ENCODE data around the gene ADAD2. TPM values are rescaled to one million over a fixed set of nuclear protein-coding genes. Genes with fewer than 3 reads are reported as not detected.
"Not testable (repeated sequence)": the region's sequence is repeated elsewhere in the genome, so short reads cannot be mapped to it uniquely, and the experiment has no call there.

The ADAD2 gene
- total RNA-seq, 1 donor from 2014 or later, result not detected

GRCh38 chr16:84195201-84196093 is 4.5 kb downstream of the ADAD2 start:
- DNase-seq (ENCODE audit: low read depth in 2 of 2), result no peak

- DNase-seq (ENCODE audit: low read depth in 2 of 2), result no peak
Measured at GRCh38 chr16:84196101-84196500, 5.1 kb downstream of the ADAD2 start.

- no peak for DNase-seq (ENCODE audit: low read depth in 2 of 2)
Measured at GRCh38 chr16:84196727-84197394, 5.9 kb downstream of the ADAD2 start.

- DNase-seq (ENCODE audit: low read depth in 2 of 2), result no peak
Measured at GRCh38 chr16:84197466-84198128, 6.6 kb downstream of the ADAD2 start.

- DNase-seq (ENCODE audit: low read depth in 2 of 2), result peak in 1 of 2 donors; percentile 31
Measured at GRCh38 chr16:84198401-84198800, 7.4 kb downstream of the ADAD2 start.

- no peak for DNase-seq (ENCODE audit: low read depth in 2 of 2)
Measured at GRCh38 chr16:84199097-84199496, 8.1 kb downstream of the ADAD2 start.

GRCh38 chr16:84199861-84200260 is 8.9 kb downstream of the ADAD2 start:
- no peak for DNase-seq (ENCODE audit: low read depth in 2 of 2)

- DNase-seq (ENCODE audit: low read depth in 2 of 2), result not testable (repeated sequence)
Measured at GRCh38 chr16:84204551-84204950, 13.6 kb downstream of the ADAD2 start.

GRCh38 chr16:84205123-84205522 is 14.2 kb downstream of the ADAD2 start:
- DNase-seq (ENCODE audit: low read depth in 2 of 2), result not testable (repeated sequence)

GRCh38 chr16:84205976-84206691 is 15.2 kb downstream of the ADAD2 start:
- no peak for DNase-seq (ENCODE audit: low read depth in 2 of 2)

GRCh38 chr16:84207251-84207650 is 16.3 kb downstream of the ADAD2 start:
- DNase-seq (ENCODE audit: low read depth in 2 of 2), result no peak

- DNase-seq (ENCODE audit: low read depth in 2 of 2), result no peak
Measured at GRCh38 chr16:84207879-84208278, 16.9 kb downstream of the ADAD2 start.

GRCh38 chr16:84209989-84210388 is 19.0 kb downstream of the ADAD2 start:
- no peak for DNase-seq (ENCODE audit: low read depth in 2 of 2)

GRCh38 chr16:84212154-84212553 is 21.2 kb downstream of the ADAD2 start:
- DNase-seq (ENCODE audit: low read depth in 2 of 2), result no peak

- DNase-seq (ENCODE audit: low read depth in 2 of 2), result no peak
Measured at GRCh38 chr16:84212631-84213030, 21.7 kb downstream of the ADAD2 start.

- DNase-seq (ENCODE audit: low read depth in 2 of 2), result no peak
Measured at GRCh38 chr16:84214451-84215066, 23.6 kb downstream of the ADAD2 start.

- DNase-seq (ENCODE audit: low read depth in 2 of 2), result no peak
Measured at GRCh38 chr16:84215531-84215930, 24.6 kb downstream of the ADAD2 start.

GRCh38 chr16:84216144-84216543 is 25.2 kb downstream of the ADAD2 start:
- DNase-seq (ENCODE audit: low read depth in 2 of 2), result not testable (repeated sequence)

- DNase-seq (ENCODE audit: low read depth in 2 of 2), result no peak
Measured at GRCh38 chr16:84218176-84218823, 27.3 kb downstream of the ADAD2 start.

GRCh38 chr16:84218956-84219355 is 28.0 kb downstream of the ADAD2 start:
- DNase-seq (ENCODE audit: low read depth in 2 of 2), result no peak

GRCh38 chr16:84220851-84221250 is 29.9 kb downstream of the ADAD2 start:
- no peak for DNase-seq (ENCODE audit: low read depth in 2 of 2)

Data from lung microvascular endothelial cell (primary cell).